GM19452 (cell line): ENCODE results near the gene RPL29.
"Not testable (repeated sequence)": the region's sequence is repeated elsewhere in the genome, so short reads cannot be mapped to it uniquely, and the experiment has no call there.

Experiments used
- ATAC-seq: cut with Tn5 transposase; IDR thresholded peaks from one replicate; pipeline ENCODE4 v1.9.1; 2021; ENCODE audit not compliant: unreplicated experiment

The RPL29 gene

GRCh38 chr3:51995346-51996163, at the start of gene RPL29:
TSS of gene RPL29 (minus strand) at chr3:51995895. CDS start at chr3:51995461, 434 bp downstream.
- ATAC-seq: peak; percentile 83

GRCh38 chr3:52044869-52045619, 49.3 kb upstream of the RPL29 start:
- ATAC-seq: no peak

GRCh38 chr3:52043750-52044149, 48.1 kb upstream of the RPL29 start:
- no peak for ATAC-seq

- ATAC-seq: not testable (repeated sequence)
These were observed 47.3 kb upstream of the RPL29 start for GRCh38 chr3:52043039-52043438.

- no peak for ATAC-seq
These were observed 45.5 kb upstream of the RPL29 start for GRCh38 chr3:52041118-52041731.

GRCh38 chr3:52040600-52040999, 44.9 kb upstream of the RPL29 start:
- ATAC-seq: no peak

- no peak for ATAC-seq
These were observed 44.2 kb upstream of the RPL29 start for GRCh38 chr3:52039846-52040245.

GRCh38 chr3:52039426-52039825, 43.7 kb upstream of the RPL29 start:
- no peak for ATAC-seq

GRCh38 chr3:52038227-52038626, 42.5 kb upstream of the RPL29 start:
- no peak for ATAC-seq

- ATAC-seq: no peak
These were observed 41.6 kb upstream of the RPL29 start for GRCh38 chr3:52037291-52037690.

GRCh38 chr3:52036829-52037228, 41.1 kb upstream of the RPL29 start:
- ATAC-seq: no peak

- peak; percentile 72 for ATAC-seq
These were observed 40.6 kb upstream of the RPL29 start for GRCh38 chr3:52036222-52036694.

GRCh38 chr3:52034651-52035050, 39.0 kb upstream of the RPL29 start:
- ATAC-seq: no peak

GRCh38 chr3:52034212-52034611, 38.5 kb upstream of the RPL29 start:
- ATAC-seq: no peak

GRCh38 chr3:52033748-52034147, 38.1 kb upstream of the RPL29 start:
- not testable (repeated sequence) for ATAC-seq

GRCh38 chr3:52032702-52033408, 37.2 kb upstream of the RPL29 start:
- no peak for ATAC-seq

- ATAC-seq: no peak
These were observed 36.2 kb upstream of the RPL29 start for GRCh38 chr3:52031896-52032295.

- ATAC-seq: no peak
These were observed 35.1 kb upstream of the RPL29 start for GRCh38 chr3:52030714-52031310.

GRCh38 chr3:52029535-52029934, 33.8 kb upstream of the RPL29 start:
- ATAC-seq: no peak

GRCh38 chr3:52029053-52029452, 33.4 kb upstream of the RPL29 start:
- no peak for ATAC-seq

- ATAC-seq: no peak
These were observed 32.9 kb upstream of the RPL29 start for GRCh38 chr3:52028572-52028971.
